K562 (cell line): ENCODE data around the gene ECHDC1. TPM values are rescaled to one million over a fixed set of nuclear protein-coding genes. Genes with fewer than 3 reads are reported as not detected.

Source experiments
- ATAC-seq: fragments of 200-7000 bp; cut with Tn5 transposase; 3 replicates; pipeline ENCODE4 v1.9.1; 2020; ENCODE audit warnings: moderate library complexity
- BruUV-seq: library from RNA; stranded (reverse); fragments of 400-500 nt; replicated peaks from 2 replicates; lab custom pipeline; 2021; lab: Mats Ljungman, UMichigan
- CTCF ChIA-PET: fragments of 300-600 bp; formaldehyde crosslinking; extraction: SDS; loops from one replicate; lab custom pipeline; 2021; ENCODE audit warnings: low intra/inter-chr PET ratio; lab: Yijun Ruan, JAX
- POLR2A ChIA-PET: fragments of 300-600, 350-650 bp; sonication (Branson Sonifier 250); formaldehyde crosslinking; extraction: SDS; loops from one replicate; lab custom pipeline; 2021; ENCODE audit warnings: antibody characterized with exemption, inconsistent platforms; lab: Yijun Ruan, JAX
- DNase-seq, 4 experiments: peaks; one replicate each; pipeline versions ENCODE4 v3.0.0 to v3.0.0-alpha.2; 2011 to 2018; ENCODE audit warnings: low spot score in 3 of 4, mixed read lengths in 3 of 4; ENCODE audit errors: extremely low read depth in 1 of 4
- FAIRE-seq: peaks from 2 replicates; lab custom pipeline; 2011; peaks lifted over from hg19 to GRCh38; lab: Jason Lieb, UNC
- H2AFZ ChIP-seq: 2 replicates; pipeline ENCODE4 v1.6.0; 2011; ENCODE audit warnings: low read depth, low read length, control low read depth, inconsistent platforms
- H3K27ac ChIP-seq: fragments of 200-600 bp; 3 replicates; pipeline ENCODE4 v1.8.0; 2011; ENCODE audit warnings: low read depth, mild to moderate bottlenecking, control low read depth, inconsistent platforms, low read length, moderate library complexity, mixed read lengths; ENCODE audit errors: extremely low read depth
- H3K27me3 ChIP-seq, 2 experiments: fragments of 300-600 bp in 1 of 2; 2 replicates in 1 of 2; 3 replicates in 1 of 2; pipeline versions ENCODE4 v1.6.0 to v1.8.0; 2011; ENCODE audit warnings: inconsistent platforms in 2 of 2, low read length in 2 of 2, mild to moderate bottlenecking in 1 of 2, mixed read lengths in 1 of 2, moderate library complexity in 1 of 2; ENCODE audit not compliant: control insufficient read depth in 2 of 2, insufficient read depth in 2 of 2
- H3K36me3 ChIP-seq: fragments of 300-600 bp; 3 replicates; pipeline ENCODE4 v1.8.0; 2011; ENCODE audit warnings: mild to moderate bottlenecking, low read length, inconsistent platforms; ENCODE audit not compliant: control insufficient read depth, insufficient read depth
- H3K4me1 ChIP-seq, 2 experiments: fragments of 200-600 bp in 1 of 2; replicated peaks in 1 of 2; 2 replicates in 1 of 2; 3 replicates in 1 of 2; pipeline versions ENCODE4 v1.5.1 to v1.8.0; 2011; ENCODE audit warnings: inconsistent platforms in 2 of 2, low read length in 2 of 2, mild to moderate bottlenecking in 1 of 2, mixed read lengths in 1 of 2, moderate library complexity in 1 of 2; ENCODE audit not compliant: control insufficient read depth in 2 of 2, insufficient read depth in 2 of 2
- H3K4me2 ChIP-seq: 2 replicates; pipeline ENCODE4 v1.6.1; 2011; ENCODE audit warnings: low read length, control low read depth, inconsistent platforms, mixed read lengths; ENCODE audit not compliant: insufficient read depth
- H3K4me3 ChIP-seq: fragments of 200-600 bp; sonication (generic), shearing (Covaris generic); 2 replicates; pipeline ENCODE4 v1.5.1; 2016; ENCODE audit warnings: control low read depth, inconsistent platforms
- H3K79me2 ChIP-seq: fragments of 200-600 bp; 3 replicates; pipeline ENCODE4 v1.8.0; 2011; ENCODE audit warnings: low read length, inconsistent platforms; ENCODE audit not compliant: control insufficient read depth, insufficient read depth
- H3K9ac ChIP-seq, 2 experiments: 2 replicates each; pipeline versions ENCODE4 v1.6.0 to v1.6.1; 2011; ENCODE audit warnings: low read depth in 2 of 2, low read length in 2 of 2, control low read depth in 1 of 2, inconsistent platforms in 1 of 2, mild to moderate bottlenecking in 1 of 2, mixed read lengths in 1 of 2; ENCODE audit not compliant: insufficient read depth in 1 of 2
- H3K9me1 ChIP-seq: one replicate; pipeline ENCODE4 v1.6.0; 2011; ENCODE audit warnings: inconsistent platforms, mild to moderate bottlenecking, low read length, moderate library complexity; ENCODE audit not compliant: control insufficient read depth, insufficient read depth
- H3K9me3 ChIP-seq: replicated peaks from 2 replicates; pipeline ENCODE4 v1.5.1; 2011; ENCODE audit warnings: low read depth, low read length, inconsistent platforms; ENCODE audit not compliant: control insufficient read depth, insufficient read depth
- H4K20me1 ChIP-seq: replicated peaks from 2 replicates; pipeline ENCODE4 v1.6.1; 2011; ENCODE audit warnings: low read length, inconsistent platforms, mixed read lengths; ENCODE audit not compliant: control insufficient read depth, insufficient read depth
- ASH1L ChIP-seq: fragments of 450-650 bp; IDR thresholded peaks from 2 replicates; pipeline ENCODE4 v1.6.1; 2018; ENCODE audit warnings: borderline replicate concordance, mild to moderate bottlenecking, low read depth; ENCODE audit not compliant: partially characterized antibody
- HMGN3 ChIP-seq: IDR thresholded peaks from 2 replicates; pipeline ENCODE4 v1.6.1; 2011; ENCODE audit warnings: borderline replicate concordance, low read depth, mild to moderate bottlenecking, mixed read lengths, low read length; ENCODE audit not compliant: insufficient read length; ENCODE audit errors: extremely low read depth
- NFE2 ChIP-seq: IDR thresholded peaks from 2 replicates; pipeline ENCODE4 v1.6.1; 2014; ENCODE audit warnings: antibody characterized with exemption, low read depth
- PHB2 ChIP-seq: fragments of 450-650 bp; IDR thresholded peaks from 2 replicates; pipeline ENCODE4 v1.6.1; 2017; ENCODE audit warnings: low read depth
- SMARCB1 ChIP-seq: IDR thresholded peaks from 2 replicates; pipeline ENCODE4 v1.6.1; 2011; ENCODE audit warnings: improper control_type of control experiment, low read depth; ENCODE audit not compliant: insufficient read length
- SP1 ChIP-seq: sonication (generic); formaldehyde crosslinking; IDR thresholded peaks from 2 replicates; pipeline ENCODE4 v1.8.1; 2022; ENCODE audit warnings: mild to moderate bottlenecking, missing genetic modification reagents
- SRSF9 ChIP-seq: fragments of 200-400 bp; formaldehyde crosslinking; IDR thresholded peaks from 2 replicates; pipeline ENCODE4 v1.6.1; 2017; ENCODE audit warnings: low read depth, low read length, borderline replicate concordance
- ZHX1 ChIP-seq: fragments of 150-350 bp; conservative IDR thresholded peaks from 2 replicates; pipeline ENCODE4 v1.6.1; 2014; ENCODE audit warnings: low read length
- ZNF143 ChIP-seq: sonication (generic); formaldehyde crosslinking; IDR thresholded peaks from 2 replicates; pipeline ENCODE4 v1.9.0; 2022; ENCODE audit warnings: mild to moderate bottlenecking, missing genetic modification reagents
- ZNF740 ChIP-seq, 3 experiments: fragments of 200-800 bp in 1 of 3; sonication (Bioruptor generic) in 1 of 3; sonication (generic) in 1 of 3; formaldehyde crosslinking in 1 of 3; IDR thresholded peaks; 2 replicates each; pipeline versions ENCODE4 v1.6.1 to v1.8.0; 2016 to 2022; ENCODE audit warnings: mild to moderate bottlenecking in 2 of 3, missing compliant biosample characterization in 2 of 3, missing genetic modification characterization in 2 of 3, missing genetic modification reagents in 1 of 3
- ZNF75A ChIP-seq: fragments of 450-650 bp; formaldehyde crosslinking; IDR thresholded peaks from 2 replicates; pipeline ENCODE4 v1.4.0; 2020; ENCODE audit warnings: mild to moderate bottlenecking
- WGBS: fragments of 100-300 bp; shearing (Covaris generic); methylation state at CpG from one replicate; pipeline ENCODE4 v1.1.6; 2016; ENCODE audit warnings: low coverage, mixed read lengths; ENCODE audit not compliant: insufficient coverage; ENCODE audit errors: missing lambda C conversion rate; 5-methylcytosine and 5-hydroxymethylcytosine counted together
- in situ Hi-C: fragments of 300-500 bp; cut with MboI; formaldehyde crosslinking; loops from 4 replicates; pipeline ENCODE4 v1.15.0; 2018; ENCODE audit warnings: inconsistent platforms, mixed read lengths
- intact Hi-C: fragments of 100-400 bp; cut with micrococcal nuclease; formaldehyde crosslinking; loops from 2 replicates; pipeline ENCODE4 v1.14.2; 2022
- polyA plus RNA-seq, 8 experiments: library from polyadenylated mRNA; depleted of rRNA in 4 of 8; stranded (reverse) in 5 of 8; unstranded in 3 of 8; fragments of >200 nt; fragmentation: Nextera tagmentation in 2 of 8; fragmentation: Illumina TruSeq in 1 of 8; extraction: Ambion mirVana in 2 of 8; extraction: Trizol in 1 of 8; gene quantifications; 2 replicates each; pipeline versions ENCODE4 v1.2.1 to v1.2.3, GENCODE V29; 2011 to 2014; ENCODE audit warnings: inconsistent platforms in 1 of 8, missing spikeins in 1 of 8
- total RNA-seq, 7 experiments: library from RNA; depleted of rRNA in 6 of 7; stranded (reverse); fragments of >200 nt in 6 of 7; fragmentation: Illumina TruSeq in 2 of 7; extraction: Trizol in 2 of 7; gene quantifications; 2 replicates each; pipeline versions ENCODE4 v1.2.1 to v1.2.3, GENCODE V29; 2011 to 2021; ENCODE audit warnings: low replicate concordance in 1 of 7

ECHDC1 gene
- total and polyA plus RNA-seq, 9 of the 15 experiments (the other 6 are each of a cell fraction or from before 2014, with no cell fraction given): 58.0 to 105 (median 78.6) TPM

- CTCF ChIA-PET: no interaction called here
- Histone ChIP-seq H3K27ac (no peak overlapping the region), H3K36me3 (no peaks in the 10 kb centered on the region), H3K79me2 (no peaks in the 10 kb centered on the region), H4K20me1 (no peaks in the 10 kb centered on the region), H3K4me3 (no peak overlapping the region), H3K27me3 (no peaks in the 10 kb centered on the region), H2AFZ (no peak overlapping the region), H3K9me3 (no peaks in the 10 kb centered on the region), H3K9me1 (no peaks in the 10 kb centered on the region), H3K4me2 (no peak overlapping the region), H3K4me1 (no peaks in the 10 kb centered on the region), H3K9ac (no peak overlapping the region)
- ATAC-seq (no peak), FAIRE-seq (no peak), DNase-seq (no peak)
- intact Hi-C loops (no loop called here), in situ Hi-C loops (no loop called here)
- 5% methylated on average over 1 of the region's 1 CpG for WGBS
- BruUV-seq: no TSS peak
- TF ChIP-seq NFE2: no peak
- POLR2A ChIA-PET: no interaction called here
Measured at GRCh38 chr6:127392301-127392700, 48.9 kb upstream of the ECHDC1 start.

GRCh38 chr6:127391094-127391953 is 47.9 kb upstream of the ECHDC1 start:
- no peaks in the 10 kb centered on the region for H3K9me3 ChIP-seq
- H3K9ac ChIP-seq: no peak overlapping the region
- no peak overlapping the region for H3K27ac ChIP-seq
- no peak for DNase-seq
- H3K4me3 ChIP-seq: no peak overlapping the region
- no peaks in the 10 kb centered on the region for H3K27me3 ChIP-seq
- intact Hi-C loops (no loop called here), in situ Hi-C loops (no loop called here)
- H3K9me1 ChIP-seq: no peaks in the 10 kb centered on the region
- no peaks in the 10 kb centered on the region for H3K79me2 ChIP-seq
- no peaks in the 10 kb centered on the region for H3K4me1 ChIP-seq
- ATAC-seq: no peak
- ChIA-PET POLR2A (no interaction called here), CTCF (no interaction called here)
- WGBS: 17% methylated on average over 5 of the region's 5 CpGs
- no peaks in the 10 kb centered on the region for H4K20me1 ChIP-seq
- FAIRE-seq: no peak
- no peaks in the 10 kb centered on the region for H3K36me3 ChIP-seq
- BruUV-seq: no TSS peak
- no peak overlapping the region for H2AFZ ChIP-seq
- no peak overlapping the region for H3K4me2 ChIP-seq
- TF ChIP-seq ZNF75A (CRISPR knock-in tag) (no peak), HMGN3 (no peak), SRSF9 (no peak), ASH1L (no peak), SP1 (CRISPR knock-in tag) (no peak), ZNF740 (CRISPR knock-in tag; IDR thresholded peaks at IDR 0.05) (no peak), ZNF740 (tag; IDR thresholded peaks at IDR 0.05) (no peak), ZNF143 (CRISPR knock-in tag) (no peak), ZHX1 (no peak), SMARCB1 (no peak), PHB2 (no peak)
